MCF 10A (cell line): ENCODE results near the gene ZNF33B. TPM values are rescaled to one million over a fixed set of nuclear protein-coding genes. Genes with fewer than 3 reads are reported as not detected.

ENCODE experiments used
- BruUV-seq: library from RNA; stranded (reverse); fragments of 400-500 nt; replicated peaks from 2 replicates; lab custom pipeline; 2021; lab: Mats Ljungman, UMichigan
- CTCF ChIA-PET: fragments of 300-600 bp; sonication (Branson Sonifier 250); formaldehyde crosslinking; extraction: SDS; loops from one replicate; lab custom pipeline; 2021; ENCODE audit warnings: antibody characterized with exemption, inconsistent platforms; lab: Yijun Ruan, JAX
- POLR2A ChIA-PET: fragments of 300-600, 350-650 bp; sonication (Branson Sonifier 250); formaldehyde crosslinking; extraction: SDS; loops from one replicate; lab custom pipeline; 2020; ENCODE audit warnings: antibody characterized with exemption, inconsistent platforms; lab: Yijun Ruan, JAX
- DNase-seq: peaks from one replicate; pipeline ENCODE4 v3.0.0-alpha.2; 2018; ENCODE audit not compliant: unreplicated experiment
- H3K27ac Mint-ChIP-seq: one replicate; pipeline ENCODE4 v1.8.0; 2022; ENCODE audit warnings: mild to moderate bottlenecking, low read depth, mixed read lengths; ENCODE audit not compliant: unreplicated experiment
- H3K27me3 Mint-ChIP-seq: one replicate; pipeline ENCODE4 v1.8.0; 2022; ENCODE audit warnings: mixed read lengths; ENCODE audit not compliant: insufficient read depth, unreplicated experiment
- H3K36me3 Mint-ChIP-seq: one replicate; pipeline ENCODE4 v1.8.0; 2022; ENCODE audit warnings: mild to moderate bottlenecking, moderate library complexity, mixed read lengths; ENCODE audit not compliant: insufficient read depth, unreplicated experiment
- H3K4me1 Mint-ChIP-seq: one replicate; pipeline ENCODE4 v1.8.0; 2022; ENCODE audit warnings: mixed read lengths; ENCODE audit not compliant: insufficient read depth, unreplicated experiment
- H3K4me3 Mint-ChIP-seq: one replicate; pipeline ENCODE4 v1.8.0; 2022; ENCODE audit warnings: mild to moderate bottlenecking, moderate library complexity, mixed read lengths; ENCODE audit not compliant: unreplicated experiment
- H3K9me3 Mint-ChIP-seq: one replicate; pipeline ENCODE4 v1.8.0; 2022; ENCODE audit warnings: mixed read lengths; ENCODE audit not compliant: unreplicated experiment
- intact Hi-C: fragments of 100-400 bp; cut with micrococcal nuclease; formaldehyde crosslinking; loops from 2 replicates; pipeline ENCODE4 v1.14.1; 2022
- total RNA-seq: library from RNA; stranded (reverse); gene quantifications from 2 replicates; pipeline ENCODE4 v1.2.3, GENCODE V29; 2022
- TF ChIP-seq, protein P1 (sequence below): fragments of 200-600 bp; IDR thresholded peaks from one replicate; pipeline ENCODE4 v1.8.0; 2022; ENCODE audit warnings: antibody characterized with exemption, mild to moderate bottlenecking; ENCODE audit not compliant: unreplicated experiment

ZNF33B gene
- total RNA-seq, 1 experiment from 2014 or later = 18.7 TPM

DNA sequence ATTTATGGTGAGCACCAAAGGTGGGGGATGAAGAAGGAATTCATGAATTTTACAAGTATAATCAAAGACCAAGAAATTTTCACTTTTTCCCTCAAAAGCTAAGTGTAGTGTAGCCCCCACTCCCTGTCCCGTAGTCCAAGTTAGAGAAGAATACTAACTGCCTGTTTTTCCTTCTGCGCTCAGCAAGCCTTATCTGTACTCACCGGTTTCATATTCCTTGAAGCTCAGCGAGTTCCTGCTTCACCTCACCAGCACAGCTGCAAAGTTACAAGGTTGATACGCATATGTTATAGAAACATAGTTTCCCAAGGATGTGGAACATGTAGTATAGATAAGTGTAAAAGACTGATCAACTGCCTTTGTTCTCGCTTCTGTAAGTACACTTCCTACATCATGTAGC is 16.0 kb upstream of the ZNF33B start:
- intact Hi-C loops = no loop called here
- ChIA-PET CTCF (no interaction called here), POLR2A (interaction anchor here (1.0 to 1.2 kb wide), 2 partner anchors 10 to 14 kb away, joined by 3 read pairs; no protein-coding TSS in a partner anchor)
- no peak overlapping the region for H3K4me3 Mint-ChIP-seq
- no peaks in the 10 kb centered on the region for H3K4me1 Mint-ChIP-seq
- no peaks in the 10 kb centered on the region for H3K27me3 Mint-ChIP-seq
- no peak for DNase-seq
- H3K36me3 Mint-ChIP-seq = no peaks in the 10 kb centered on the region
- TF ChIP-seq, protein P1, sequence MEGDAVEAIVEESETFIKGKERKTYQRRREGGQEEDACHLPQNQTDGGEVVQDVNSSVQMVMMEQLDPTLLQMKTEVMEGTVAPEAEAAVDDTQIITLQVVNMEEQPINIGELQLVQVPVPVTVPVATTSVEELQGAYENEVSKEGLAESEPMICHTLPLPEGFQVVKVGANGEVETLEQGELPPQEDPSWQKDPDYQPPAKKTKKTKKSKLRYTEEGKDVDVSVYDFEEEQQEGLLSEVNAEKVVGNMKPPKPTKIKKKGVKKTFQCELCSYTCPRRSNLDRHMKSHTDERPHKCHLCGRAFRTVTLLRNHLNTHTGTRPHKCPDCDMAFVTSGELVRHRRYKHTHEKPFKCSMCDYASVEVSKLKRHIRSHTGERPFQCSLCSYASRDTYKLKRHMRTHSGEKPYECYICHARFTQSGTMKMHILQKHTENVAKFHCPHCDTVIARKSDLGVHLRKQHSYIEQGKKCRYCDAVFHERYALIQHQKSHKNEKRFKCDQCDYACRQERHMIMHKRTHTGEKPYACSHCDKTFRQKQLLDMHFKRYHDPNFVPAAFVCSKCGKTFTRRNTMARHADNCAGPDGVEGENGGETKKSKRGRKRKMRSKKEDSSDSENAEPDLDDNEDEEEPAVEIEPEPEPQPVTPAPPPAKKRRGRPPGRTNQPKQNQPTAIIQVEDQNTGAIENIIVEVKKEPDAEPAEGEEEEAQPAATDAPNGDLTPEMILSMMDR = no peak
- H3K27ac Mint-ChIP-seq = no peak overlapping the region
- H3K9me3 Mint-ChIP-seq = no peaks in the 10 kb centered on the region
- BruUV-seq = no TSS peak

DNA sequence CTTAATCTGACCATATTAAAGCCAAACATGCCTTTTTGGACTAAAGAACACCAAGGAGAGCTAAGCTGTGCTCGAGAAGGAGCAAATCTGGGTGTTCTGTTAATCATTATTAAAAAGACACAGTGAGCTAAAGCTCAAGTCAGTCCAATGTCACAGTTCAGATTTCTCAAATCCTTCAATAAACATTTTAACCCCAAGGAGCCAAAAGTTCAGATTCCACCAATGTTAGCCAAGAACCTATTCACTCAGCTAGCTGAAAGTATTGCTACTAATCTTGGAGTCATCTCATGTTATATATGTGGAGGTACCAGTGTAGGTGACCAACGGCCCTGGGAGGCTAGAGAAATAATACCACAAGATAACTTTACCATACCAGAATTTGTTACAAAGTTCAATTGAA is 14.5 kb upstream of the ZNF33B start:
- no TSS peak for BruUV-seq
- TF ChIP-seq, protein P1 = no peak
- Mint-ChIP-seq H3K27ac (no peak overlapping the region), H3K9me3 (no peaks in the 10 kb centered on the region), H3K4me1 (no peaks in the 10 kb centered on the region), H3K27me3 (no peaks in the 10 kb centered on the region), H3K36me3 (no peaks in the 10 kb centered on the region), H3K4me3 (no peak overlapping the region)
- POLR2A ChIA-PET = interaction anchor here (1.2 kb wide), 1 partner anchor 12 kb away, joined by 7 read pairs; no protein-coding TSS in a partner anchor
- CTCF ChIA-PET = interaction anchor here (0.6 kb wide), 1 partner anchor 21 kb away, joined by 3 read pairs; no protein-coding TSS in a partner anchor
- no peak for DNase-seq
- intact Hi-C loops = no loop called here

DNA sequence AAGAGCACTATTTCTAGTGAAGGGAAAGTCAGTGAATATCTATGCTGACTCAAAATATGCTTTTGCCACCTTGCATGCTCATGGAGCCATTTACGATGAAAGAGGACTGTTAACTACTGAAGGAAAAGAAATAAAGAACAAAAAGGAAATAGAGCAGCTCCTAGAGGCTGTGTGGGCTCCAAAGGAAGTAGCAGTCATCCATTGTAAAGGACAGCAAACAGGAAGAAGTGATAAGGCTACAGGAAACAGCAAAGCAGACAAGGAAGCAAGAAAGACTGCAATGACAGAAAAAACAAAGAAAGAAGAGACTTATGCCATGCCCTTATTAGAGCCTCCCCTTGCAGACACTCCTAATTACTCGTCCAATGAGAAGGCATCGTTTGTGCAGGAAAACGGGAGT is 12.0 kb upstream of the ZNF33B start:
- H3K9me3 Mint-ChIP-seq = no peaks in the 10 kb centered on the region
- no peak for DNase-seq
- intact Hi-C loops = no loop called here
- no peaks in the 10 kb centered on the region for H3K4me1 Mint-ChIP-seq
- H3K27me3 Mint-ChIP-seq = no peaks in the 10 kb centered on the region
- ChIA-PET POLR2A (interaction anchor here (0.8 to 1.2 kb wide), 2 partner anchors 67 to 132 kb away, joined by 3 read pairs; partner anchors contain the start of gene BMS1), CTCF (interaction anchor here (0.9 to 1.3 kb wide), 2 partner anchors 9 to 39 kb away, joined by 4 read pairs; no protein-coding TSS in a partner anchor)
- no TSS peak for BruUV-seq
- H3K4me3 Mint-ChIP-seq = no peak overlapping the region
- H3K27ac Mint-ChIP-seq = no peak overlapping the region
- H3K36me3 Mint-ChIP-seq = no peaks in the 10 kb centered on the region
- TF ChIP-seq, protein P1 = no peak

DNA sequence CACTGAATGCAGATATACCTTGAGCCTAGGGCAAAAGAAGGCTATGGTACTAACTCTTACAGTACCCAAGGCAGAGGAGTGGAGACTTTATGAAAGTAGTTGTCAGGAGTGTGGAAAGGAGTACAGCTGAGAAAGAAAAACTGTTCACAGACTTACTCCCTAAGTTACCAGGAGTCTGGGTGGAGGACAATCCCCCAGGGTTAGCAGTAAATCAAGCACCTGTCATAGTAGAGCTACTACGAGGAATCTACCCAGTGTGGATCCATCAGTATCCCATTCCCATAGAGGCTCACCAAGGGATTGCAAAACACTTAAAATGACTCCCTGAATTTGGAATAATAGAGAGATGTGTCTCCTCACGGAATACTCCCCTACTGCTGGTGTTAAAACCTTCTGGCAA is 10.1 kb upstream of the ZNF33B start:
- no peak for DNase-seq
- H3K4me1 Mint-ChIP-seq = peaks cover 5% of the 10 kb centered on the region

More for the DNA sequence above, 10.1 kb upstream of the ZNF33B start:
- Mint-ChIP-seq H3K36me3 (no peaks in the 10 kb centered on the region), H3K27me3 (no peaks in the 10 kb centered on the region), H3K27ac (no peak overlapping the region), H3K4me3 (no peak overlapping the region), H3K9me3 (no peaks in the 10 kb centered on the region)
- POLR2A ChIA-PET = interaction anchor here (3.2 kb wide), 1 partner anchor 134 kb away, joined by 10 read pairs; the partner anchor contains the start of gene BMS1
- TF ChIP-seq, protein P1 = no peak
- no TSS peak for BruUV-seq
- CTCF ChIA-PET = no interaction called here
- intact Hi-C loops = no loop called here
